ENCODE data around the gene PRX. TPM values are rescaled to one million over a fixed set of nuclear protein-coding genes. Genes with fewer than 3 reads are reported as not detected.
"Not testable (repeated sequence)": the region's sequence is repeated elsewhere in the genome, so short reads cannot be mapped to it uniquely, and the experiment has no call there.

Gene PRX
- total RNA-seq, 4 donors from 2014 or later, result 0.70 to 6.1 (median 2.4) TPM

DNA sequence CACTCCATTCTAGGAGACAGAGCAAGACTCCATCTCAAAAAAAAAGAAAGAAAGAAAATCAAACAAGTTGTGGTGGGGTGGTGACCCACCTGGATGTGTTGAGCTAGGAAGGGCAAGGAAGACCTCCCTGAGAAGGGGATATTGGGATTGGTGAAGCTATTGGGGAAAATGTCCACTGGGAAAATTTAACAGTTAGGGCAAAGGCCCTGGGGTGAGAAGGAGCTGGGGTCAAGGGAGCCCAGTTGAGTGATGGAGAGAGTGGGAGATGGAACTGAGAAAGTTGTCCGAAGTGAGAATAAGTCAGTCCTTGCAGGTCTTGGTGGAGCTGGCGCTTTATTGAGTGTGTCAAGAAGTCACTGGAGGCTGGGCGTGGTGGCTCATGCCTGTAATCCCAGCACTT, 25.1 kb upstream of the PRX start:
- no peak for TF ChIP-seq POLR2A (IDR thresholded peaks at IDR 0.05)
- TF ChIP-seq, protein P1, sequence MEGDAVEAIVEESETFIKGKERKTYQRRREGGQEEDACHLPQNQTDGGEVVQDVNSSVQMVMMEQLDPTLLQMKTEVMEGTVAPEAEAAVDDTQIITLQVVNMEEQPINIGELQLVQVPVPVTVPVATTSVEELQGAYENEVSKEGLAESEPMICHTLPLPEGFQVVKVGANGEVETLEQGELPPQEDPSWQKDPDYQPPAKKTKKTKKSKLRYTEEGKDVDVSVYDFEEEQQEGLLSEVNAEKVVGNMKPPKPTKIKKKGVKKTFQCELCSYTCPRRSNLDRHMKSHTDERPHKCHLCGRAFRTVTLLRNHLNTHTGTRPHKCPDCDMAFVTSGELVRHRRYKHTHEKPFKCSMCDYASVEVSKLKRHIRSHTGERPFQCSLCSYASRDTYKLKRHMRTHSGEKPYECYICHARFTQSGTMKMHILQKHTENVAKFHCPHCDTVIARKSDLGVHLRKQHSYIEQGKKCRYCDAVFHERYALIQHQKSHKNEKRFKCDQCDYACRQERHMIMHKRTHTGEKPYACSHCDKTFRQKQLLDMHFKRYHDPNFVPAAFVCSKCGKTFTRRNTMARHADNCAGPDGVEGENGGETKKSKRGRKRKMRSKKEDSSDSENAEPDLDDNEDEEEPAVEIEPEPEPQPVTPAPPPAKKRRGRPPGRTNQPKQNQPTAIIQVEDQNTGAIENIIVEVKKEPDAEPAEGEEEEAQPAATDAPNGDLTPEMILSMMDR (IDR thresholded peaks at IDR 0.05), result no peak
- no peak overlapping the region for H3K27ac ChIP-seq
- H3K9me3 ChIP-seq, result no peaks in the 10 kb centered on the region
- H3K4me1 ChIP-seq, result peaks cover 17 to 50% (median 21%) of the 10 kb centered on the region in 3 donors
- no peak overlapping the region for H3K4me3 ChIP-seq
- H3K27me3 ChIP-seq, result no peaks in the 10 kb centered on the region
- intact Hi-C loops (cut with DNase I), result no loop called here
- no peak for DNase-seq
- peaks cover 10 to 26% (median 21%) of the 10 kb centered on the region in 3 donors for H3K36me3 ChIP-seq
- WGBS, 2 donors, result 89 to 97% methylated on average over 3 of the region's 3 CpGs

DNA sequence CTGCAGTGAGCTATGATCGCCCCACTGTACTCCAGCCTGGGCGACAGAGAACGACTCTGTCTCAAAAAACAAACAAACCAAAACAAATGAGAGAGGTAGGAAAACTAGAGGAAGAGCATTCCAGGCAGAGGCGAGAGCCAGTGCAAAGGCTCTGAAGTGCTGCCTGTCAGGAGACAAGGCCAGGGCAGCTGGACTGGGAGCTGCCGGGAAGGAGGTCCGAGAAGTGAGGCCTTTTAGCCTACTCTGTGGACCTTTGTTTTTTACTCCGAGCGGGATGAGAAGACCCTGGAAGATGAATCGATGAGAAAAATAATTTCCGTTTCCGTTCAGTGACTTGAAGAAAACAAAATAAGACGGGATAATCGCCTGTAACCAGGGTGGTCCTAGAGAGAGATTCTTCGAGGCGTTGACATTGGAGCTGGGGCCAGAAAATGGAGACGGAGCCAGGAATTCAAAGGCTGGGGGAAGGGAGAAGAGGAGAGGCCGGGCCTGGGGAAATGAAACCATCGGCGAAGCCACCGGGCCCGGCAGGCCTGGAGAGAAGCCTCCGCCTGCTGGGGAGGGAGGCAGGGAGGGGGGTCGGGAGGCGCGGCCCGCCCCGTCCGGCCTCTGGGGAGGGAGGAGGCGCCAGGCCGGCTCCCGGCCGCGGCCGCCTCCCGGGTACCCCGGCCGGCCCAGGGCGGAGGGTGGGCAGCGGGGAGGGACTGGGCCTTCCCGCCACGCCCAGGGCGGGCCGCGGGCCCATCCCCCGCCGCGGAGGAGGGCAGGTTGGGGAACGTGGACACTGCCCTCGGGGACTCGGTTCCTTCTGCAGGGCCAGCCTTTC, 20.4 kb upstream of the PRX start:
- no peaks in the 10 kb centered on the region for H3K27me3 ChIP-seq
- no peaks in the 10 kb centered on the region for H3K9me3 ChIP-seq
- intact Hi-C loops (cut with DNase I), result no loop called here
- H3K36me3 ChIP-seq, result no peaks in the 10 kb centered on the region
- WGBS, 2 donors, result 2% methylated on average over 22 to 25 of the region's 50 CpGs
- TF ChIP-seq, protein P1 (IDR thresholded peaks at IDR 0.05), result no peak
- TF ChIP-seq POLR2A (IDR thresholded peaks at IDR 0.05), result peak in 1 of 4 donors; percentile 63
- peak overlapping the region; percentile 26 to 66 (median 50) for H3K4me3 ChIP-seq
- no peak for DNase-seq
- H3K27ac ChIP-seq, result peak overlapping the region; percentile 90 to 97 (median 92)
- peaks cover 6 to 39% (median 16%) of the 10 kb centered on the region in 3 donors for H3K4me1 ChIP-seq

DNA sequence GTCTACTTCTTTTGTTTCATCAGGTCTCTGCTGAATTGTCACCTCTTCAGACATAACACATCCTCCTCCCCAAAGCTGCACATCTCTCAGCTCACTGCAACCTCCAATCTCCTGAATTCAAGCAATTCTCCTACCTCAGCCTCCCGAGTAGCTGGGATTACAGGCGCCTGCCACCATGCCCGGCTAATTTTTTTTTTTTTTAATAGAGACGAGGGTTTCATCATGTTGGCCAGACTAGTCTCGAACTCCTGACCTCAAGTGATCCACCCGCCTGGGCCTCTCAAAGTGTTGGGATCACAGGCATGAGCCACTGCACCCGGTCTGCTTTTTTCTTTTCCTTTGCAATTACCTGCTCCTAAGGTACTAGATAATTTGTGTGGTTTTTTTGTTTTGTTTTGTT, 19.6 kb upstream of the PRX start:
- H3K27me3 ChIP-seq; H3K36me3 ChIP-seq; intact Hi-C loops (cut with DNase I); DNase-seq; H3K9me3 ChIP-seq: not testable (repeated sequence)
- Histone ChIP-seq H3K4me3 (peak overlapping the region in 3 of 4 donors; percentile 46 to 66 (median 55)), H3K27ac (peak overlapping the region; percentile 90 to 97 (median 92)), H3K4me1 (peaks cover 6 to 39% (median 16%) of the 10 kb centered on the region in 3 donors)
- 32 to 37% methylated on average over 7 of the region's 7 CpGs for WGBS, 2 donors

DNA sequence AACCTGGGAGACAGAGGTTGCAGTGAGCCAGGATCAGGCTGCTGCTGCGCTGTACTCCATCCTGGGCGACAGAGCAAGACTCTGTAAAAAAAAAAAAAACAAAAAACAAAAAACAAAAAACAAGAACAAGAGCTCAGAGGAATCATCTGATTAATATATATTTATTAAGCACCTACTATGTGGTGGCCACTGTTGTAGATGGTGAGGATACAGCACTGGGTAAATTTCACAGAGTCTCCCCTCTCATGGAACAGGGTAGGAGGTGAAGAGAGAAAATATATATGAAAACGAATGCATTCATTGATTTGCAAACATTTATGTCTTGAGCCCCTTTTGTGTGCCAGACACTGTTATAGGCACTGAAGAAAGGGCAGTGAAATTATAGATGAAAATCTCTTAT, 18.5 kb upstream of the PRX start:
- Histone ChIP-seq H3K27ac (peak overlapping the region in 2 of 4 donors; percentile 90 to 97), H3K36me3 (no peaks in the 10 kb centered on the region), H3K27me3 (no peaks in the 10 kb centered on the region), H3K9me3 (no peaks in the 10 kb centered on the region), H3K4me3 (no peak overlapping the region), H3K4me1 (peaks cover 6 to 45% (median 17%) of the 10 kb centered on the region in 3 donors)
- no peak for TF ChIP-seq POLR2A (IDR thresholded peaks at IDR 0.05)
- TF ChIP-seq, protein P1 (IDR thresholded peaks at IDR 0.05), result no peak
- no peak for DNase-seq
- intact Hi-C loops (cut with DNase I), result no loop called here
- WGBS, 2 donors, result 73 to 90% methylated on average over 2 to 3 of the region's 3 CpGs

DNA sequence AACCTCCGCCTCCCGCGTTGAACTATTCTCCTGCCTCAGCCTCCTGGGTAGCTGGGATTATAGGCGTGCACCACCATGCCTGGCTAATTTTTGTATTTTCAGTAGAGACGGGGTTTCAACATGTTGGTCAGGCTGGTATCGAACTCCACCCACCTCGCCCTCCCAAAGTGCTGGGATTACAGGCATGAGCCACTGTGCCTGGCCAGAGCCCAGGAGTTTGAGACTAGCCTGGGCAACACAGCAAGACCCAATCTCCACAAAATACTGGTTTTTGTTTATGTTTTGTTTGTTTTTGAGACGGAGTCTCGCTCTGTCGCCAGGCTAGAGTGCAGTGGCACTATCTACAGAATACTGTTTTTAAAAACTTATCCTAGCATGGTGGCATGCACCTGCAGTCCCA, 17.1 kb upstream of the PRX start:
- H3K4me3 ChIP-seq; H3K27me3 ChIP-seq; H3K9me3 ChIP-seq; intact Hi-C loops (cut with DNase I); DNase-seq; H3K36me3 ChIP-seq; H3K27ac ChIP-seq: not testable (repeated sequence)
- peaks cover 6 to 52% (median 23%) of the 10 kb centered on the region in 3 donors for H3K4me1 ChIP-seq
- WGBS, 2 donors, result 80 to 89% methylated on average over 7 to 8 of the region's 10 CpGs

DNA sequence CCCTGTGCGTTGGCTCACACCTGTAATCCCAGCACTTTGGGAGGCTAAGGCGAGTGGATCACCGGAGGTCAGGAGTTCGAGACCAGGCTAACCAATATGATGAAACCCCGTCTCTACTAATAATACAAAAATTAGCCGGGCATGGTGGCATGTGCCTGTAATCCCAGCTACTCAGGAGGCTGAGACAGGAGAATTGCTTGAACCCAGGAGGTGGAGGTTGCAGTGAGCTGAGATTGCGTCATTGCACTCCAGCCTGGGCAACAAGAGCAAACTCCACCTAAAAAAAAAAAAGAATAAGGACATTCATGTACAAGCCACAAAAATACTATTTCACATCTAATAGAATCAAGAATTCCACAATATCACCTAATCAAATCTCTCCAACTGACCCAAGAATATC, 15.0 kb upstream of the PRX start:
- WGBS, 2 donors, result 94 to 96% methylated on average over 7 of the region's 7 CpGs
- not testable (repeated sequence) for H3K4me3 ChIP-seq, H3K27me3 ChIP-seq, H3K36me3 ChIP-seq, H3K9me3 ChIP-seq, H3K27ac ChIP-seq, DNase-seq
- H3K4me1 ChIP-seq, result peaks cover 6 to 49% (median 31%) of the 10 kb centered on the region in 3 donors
- intact Hi-C loops (cut with DNase I), result loop anchor here (10.0 kb wide), 1 partner anchor 177 kb away; the partner anchor contains the start of gene LTBP4
